Activated naive CD4-positive, alpha-beta T cell treated with Interleukin-2 at 50 U/mL for 16 hours (primary cell): ENCODE results near the gene NDOR1.

ENCODE experiments used
- DNase-seq: peaks from one replicate; pipeline ENCODE4 v3.0.0-alpha.2; 2020

Gene NDOR1

GRCh38 chr9:137199411-137200121, 5.9 kb upstream of the NDOR1 start:
- no peak for DNase-seq

DNA sequence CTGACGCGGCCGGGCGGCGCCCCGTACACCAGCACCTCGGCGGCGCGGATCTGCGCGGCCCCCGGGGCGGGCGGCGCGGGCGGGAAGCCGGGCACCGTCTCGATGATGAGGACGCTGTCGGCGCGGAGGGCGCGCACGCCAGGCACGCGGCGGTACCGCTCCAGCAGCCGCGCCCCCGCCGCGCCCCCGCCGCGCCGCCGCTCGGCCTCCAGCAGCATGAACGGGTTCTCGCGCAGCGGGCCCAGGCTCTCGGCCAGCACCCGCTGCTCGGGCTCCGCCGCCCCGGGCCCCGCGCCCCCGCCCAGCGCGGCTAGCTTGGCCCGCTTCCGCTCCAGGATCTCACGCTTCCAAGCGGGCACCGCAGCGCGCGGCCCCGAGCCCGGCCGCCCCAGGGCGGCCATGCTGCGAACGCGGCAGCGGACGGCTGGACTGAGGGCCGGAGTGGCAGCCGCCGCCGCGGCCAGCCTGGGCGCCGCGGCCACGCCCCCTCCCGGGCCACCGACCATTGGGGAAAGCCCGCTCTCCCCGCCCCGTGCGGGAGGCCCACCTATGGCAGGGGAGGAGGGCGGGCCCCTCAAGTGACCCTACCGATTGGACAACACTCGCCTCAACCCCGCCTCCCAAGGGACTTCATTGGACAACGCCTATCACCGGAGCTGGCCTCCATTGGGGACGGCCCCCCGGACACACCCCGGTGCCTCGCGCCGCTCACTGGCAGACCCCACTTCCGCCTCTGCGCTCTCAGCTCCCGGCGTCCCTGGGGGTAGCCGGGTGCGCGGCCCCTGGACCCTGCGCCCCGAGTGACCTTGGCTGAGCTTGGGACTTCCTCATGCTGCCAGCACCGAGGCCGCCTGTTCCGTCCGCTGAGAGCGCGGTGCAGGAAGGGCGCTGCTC, 4.9 kb upstream of the NDOR1 start, which contains the start of gene TPRN:
TSS of gene TPRN (minus strand) at position 431 of the 894 bp plus-strand sequence. CDS start at position 401, 30 bp downstream.
- DNase-seq = peak; percentile 99

DNA sequence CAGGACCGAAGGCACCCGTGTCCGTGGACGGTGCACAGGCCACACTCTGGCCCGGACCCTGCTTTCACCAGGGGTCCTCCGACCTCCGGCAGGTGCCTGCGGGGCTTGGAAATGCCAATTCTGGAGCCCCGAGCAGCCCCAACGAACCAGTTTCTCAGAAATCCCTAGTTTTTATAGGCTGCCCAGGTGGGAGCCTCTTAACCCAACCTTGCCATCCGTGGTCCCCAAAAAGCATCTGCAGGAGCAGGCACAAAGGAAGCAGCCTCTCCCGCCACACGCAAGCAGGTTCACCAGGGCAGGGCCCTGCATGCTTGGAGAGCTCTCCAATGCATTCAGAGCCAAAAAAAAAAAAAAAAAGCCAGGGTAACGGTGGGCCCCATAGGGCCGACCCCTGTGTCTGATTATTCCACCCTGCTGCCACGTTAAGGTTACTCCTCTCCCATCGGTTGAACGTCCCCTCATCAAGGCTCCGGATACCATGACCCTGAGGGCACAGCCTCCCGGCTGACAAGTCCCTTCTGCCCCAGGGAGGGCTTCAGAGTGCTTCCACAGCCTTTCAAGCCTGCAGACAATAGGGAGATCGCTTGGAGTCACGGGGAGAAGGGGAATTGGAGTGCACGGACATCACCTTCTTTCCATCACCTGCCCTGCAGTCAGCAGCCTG, 4.2 kb upstream of the NDOR1 start:
- no peak for DNase-seq

DNA sequence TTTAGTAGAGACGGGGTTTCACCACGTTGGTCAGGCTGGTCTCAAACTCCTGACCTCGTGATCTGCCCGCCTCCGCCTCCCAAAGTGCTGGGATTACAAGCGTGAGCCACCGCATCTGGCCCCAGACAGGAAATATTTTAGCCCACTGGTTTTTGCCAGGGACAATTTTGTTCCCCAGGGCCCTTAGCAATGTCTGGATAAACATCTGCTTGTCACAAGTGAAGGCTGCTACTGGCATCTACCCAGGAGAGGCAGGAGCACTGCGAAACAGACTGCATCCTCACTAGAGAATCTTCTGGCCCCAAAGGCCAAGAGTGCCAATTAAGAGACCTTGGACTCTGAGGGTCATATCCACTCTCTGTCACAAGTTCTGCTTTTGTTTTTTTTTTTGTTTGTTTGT, 2.5 kb upstream of the NDOR1 start:
- DNase-seq = no peak

GRCh38 chr9:137204731-137205125, 772 bp upstream of the NDOR1 start:
- DNase-seq = no peak

GRCh38 chr9:137206602-137207001, 1.1 kb downstream of the NDOR1 start:
- no peak for DNase-seq

DNA sequence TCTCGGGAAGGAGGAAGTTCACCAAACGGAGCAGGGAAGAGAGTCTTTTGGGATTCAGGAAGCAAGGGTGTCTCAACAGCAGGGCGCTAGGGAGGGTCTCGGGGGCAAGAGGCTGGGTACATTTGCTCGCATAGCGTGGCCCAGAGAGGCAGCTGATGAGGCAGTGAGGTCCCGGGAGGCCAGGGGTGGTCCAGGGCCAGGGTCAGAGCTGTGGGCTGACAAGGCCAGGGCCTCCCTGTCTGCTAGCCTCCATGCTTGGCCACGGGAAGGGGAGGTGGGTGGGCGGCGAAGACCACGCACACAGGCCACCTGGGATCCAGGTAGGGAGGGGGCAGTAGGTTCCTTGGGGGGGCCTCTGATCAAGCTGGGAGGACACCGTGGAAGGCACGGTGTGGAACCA, 6.0 kb downstream of the NDOR1 start:
- no peak for DNase-seq

DNA sequence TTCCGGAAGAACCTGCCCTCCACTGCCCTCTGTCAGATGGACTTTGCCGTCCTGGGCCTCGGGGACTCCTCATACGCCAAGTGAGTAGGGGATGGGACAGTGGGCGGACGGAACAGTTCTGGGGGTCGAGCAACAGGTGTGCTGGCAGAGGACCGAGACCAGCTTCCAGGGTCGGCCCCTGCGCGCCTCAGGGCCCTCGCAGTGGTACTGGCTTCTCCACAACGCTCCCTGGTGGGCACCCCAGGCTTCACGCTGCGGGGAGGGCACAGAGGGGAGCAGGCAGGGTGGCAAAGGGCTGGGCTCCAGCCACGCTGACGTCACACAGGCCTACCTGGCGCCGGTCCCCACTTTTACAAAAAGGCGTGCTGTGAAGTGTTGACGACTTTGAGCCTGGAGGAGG, 7.0 kb downstream of the NDOR1 start:
- DNase-seq = no peak

DNA sequence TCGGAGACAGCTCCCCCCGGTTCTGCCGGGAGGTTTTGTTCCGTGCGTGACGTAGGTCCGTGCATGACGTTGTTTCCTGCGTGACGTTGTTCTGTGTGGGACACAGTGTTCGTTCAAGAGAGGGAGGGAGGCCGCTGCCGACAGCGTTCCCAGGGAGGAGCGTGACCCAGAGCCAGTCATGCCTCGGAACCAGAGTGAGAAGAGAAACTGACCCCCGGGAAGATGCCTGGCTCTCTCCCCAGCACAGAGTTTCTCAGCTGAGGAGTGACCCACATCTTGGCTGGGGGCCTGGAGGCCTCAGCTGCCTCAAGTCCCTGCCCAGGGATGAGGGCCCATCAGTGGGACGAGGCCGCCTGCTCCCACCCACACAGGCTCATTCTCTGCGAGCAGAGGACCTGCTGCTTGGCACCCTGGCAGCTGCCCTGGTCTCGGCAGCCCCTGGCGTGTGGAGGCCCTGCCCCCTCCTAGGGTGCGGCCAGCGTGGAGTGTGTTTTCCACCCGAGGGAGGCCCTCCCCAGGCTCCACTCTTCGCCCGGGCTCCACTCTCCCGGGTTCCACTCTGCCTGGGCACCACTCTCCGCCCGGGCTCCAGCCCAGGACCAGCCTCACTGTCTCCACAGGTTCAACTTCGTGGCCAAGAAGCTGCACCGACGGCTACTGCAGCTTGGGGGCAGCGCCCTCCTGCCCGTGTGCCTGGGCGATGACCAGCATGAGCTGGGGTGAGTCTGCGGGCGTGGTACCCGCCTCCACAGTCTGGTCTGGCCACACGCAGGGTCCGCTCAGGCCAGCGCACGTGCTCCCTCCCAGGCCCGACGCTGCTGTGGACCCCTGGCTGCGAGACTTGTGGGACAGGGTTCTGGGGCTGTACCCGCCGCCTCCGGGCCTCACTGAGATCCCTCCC, 7.9 kb downstream of the NDOR1 start:
- no peak for DNase-seq

GRCh38 chr9:137214620-137215019, 9.1 kb downstream of the NDOR1 start:
- no peak for DNase-seq

DNA sequence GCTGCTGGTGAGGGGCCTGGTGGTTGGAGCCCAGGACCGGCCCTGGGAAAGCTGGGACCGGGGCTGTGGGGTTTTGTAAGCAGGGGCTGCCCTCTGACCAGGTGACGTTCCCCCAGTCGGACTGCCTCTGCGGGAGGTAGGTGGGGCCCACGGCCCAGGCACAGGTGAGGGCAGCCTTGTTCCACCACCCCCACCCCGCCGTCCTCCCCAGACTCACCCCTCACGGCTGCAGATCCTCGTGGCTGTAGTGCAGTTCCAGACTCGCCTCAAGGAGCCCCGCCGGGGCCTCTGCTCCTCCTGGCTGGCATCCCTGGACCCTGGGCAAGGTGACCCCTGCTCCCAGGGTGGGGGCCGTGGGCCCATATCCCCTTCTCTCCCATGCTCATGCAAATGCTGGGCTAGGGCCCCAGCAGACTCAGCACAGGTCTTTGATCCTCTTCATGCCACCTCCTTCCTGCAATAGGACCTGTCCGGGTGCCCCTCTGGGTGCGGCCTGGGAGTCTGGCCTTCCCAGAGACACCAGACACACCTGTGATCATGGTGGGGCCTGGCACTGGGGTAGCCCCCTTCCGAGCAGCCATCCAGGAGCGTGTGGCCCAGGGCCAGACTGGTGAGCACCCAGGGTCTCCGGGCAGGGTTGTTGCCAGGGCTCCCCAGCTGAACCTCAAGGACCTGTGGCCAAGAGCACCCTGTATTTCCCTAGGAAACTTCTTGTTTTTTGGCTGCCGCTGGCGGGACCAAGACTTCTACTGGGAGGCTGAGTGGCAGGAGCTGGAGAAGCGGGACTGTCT, 9.9 kb downstream of the NDOR1 start:
- DNase-seq = no peak

DNA sequence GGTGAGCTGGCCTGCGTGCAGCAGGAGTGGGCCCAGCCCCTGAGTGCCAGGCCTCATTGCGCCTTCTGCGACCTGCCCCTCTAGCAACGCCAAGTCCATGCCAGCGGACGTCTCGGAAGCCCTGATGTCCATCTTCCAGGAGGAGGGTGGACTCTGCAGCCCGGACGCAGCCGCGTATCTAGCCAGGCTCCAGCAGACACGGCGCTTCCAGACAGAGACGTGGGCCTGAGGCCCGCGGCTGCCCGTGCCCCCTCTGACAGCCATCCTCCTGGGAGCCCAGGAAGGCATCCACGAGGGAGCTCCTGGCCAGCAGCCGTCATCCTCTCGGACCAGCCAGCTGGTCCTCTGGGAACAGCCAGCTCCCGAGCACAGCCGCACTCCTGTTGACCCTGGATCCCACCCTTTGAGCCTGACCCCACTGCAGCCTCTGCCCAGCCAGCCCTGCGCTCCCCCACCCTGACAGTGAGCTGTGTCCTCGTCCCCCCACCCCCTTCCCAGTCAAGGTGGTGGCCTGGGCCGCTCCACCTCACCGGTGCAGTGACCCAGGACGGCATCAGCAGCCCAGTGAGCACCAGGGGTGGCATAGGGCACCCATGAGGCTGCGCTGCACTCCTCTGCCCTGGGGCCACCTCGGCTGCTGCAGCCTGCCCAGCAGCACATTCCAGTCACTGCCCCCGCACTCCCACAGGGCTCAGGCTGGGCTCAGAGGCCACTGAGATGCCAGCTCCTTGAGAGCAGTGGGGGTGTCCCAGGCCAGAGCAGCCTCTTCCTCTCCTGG, 10.9 kb downstream of the NDOR1 start:
- DNase-seq = no peak

DNA sequence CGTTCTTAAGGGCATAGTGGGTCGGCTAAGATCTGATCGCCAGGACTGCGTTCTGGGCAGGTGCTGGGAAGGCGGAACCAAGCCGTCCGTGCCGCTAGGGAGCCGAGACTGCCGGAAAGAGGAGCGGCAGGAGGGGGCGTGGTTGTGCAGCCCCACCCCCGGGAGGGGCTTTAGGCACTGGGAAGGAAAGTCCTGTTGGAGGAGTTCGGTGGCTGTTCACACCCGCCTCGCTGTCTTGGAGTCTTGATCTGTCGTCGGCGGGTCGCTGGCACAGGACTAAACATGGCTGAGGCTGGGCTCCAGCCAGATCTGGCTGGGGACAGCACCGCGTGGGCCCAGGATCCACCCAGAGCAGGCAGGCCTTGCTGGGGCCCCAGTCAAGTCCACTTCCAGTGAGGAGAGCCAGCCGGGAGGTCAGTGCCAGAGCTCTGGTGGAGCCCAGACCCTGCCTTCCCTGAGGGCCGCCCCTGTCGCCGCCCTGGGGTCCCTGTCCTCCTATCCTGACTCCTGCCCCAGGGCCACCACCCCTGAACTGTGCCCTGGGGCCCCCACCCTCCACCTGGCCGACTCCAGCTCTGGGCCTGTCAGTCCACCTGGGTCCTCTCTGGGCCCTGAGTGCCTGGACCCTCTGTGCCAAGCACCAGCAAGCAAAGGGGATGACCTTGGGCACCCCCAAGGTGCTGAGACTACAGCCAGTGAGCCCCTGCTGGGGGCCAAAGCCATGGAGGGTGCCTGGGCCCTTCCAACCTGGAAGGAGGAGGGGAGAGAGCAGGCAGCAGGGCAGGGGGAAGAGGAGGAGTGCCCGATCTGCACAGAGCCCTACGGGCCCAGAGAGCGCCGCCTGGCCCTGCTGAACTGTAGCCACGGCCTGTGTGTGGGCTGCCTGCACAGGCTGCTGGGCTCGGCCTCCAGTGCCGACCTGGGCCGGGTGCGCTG, 12.0 kb downstream of the NDOR1 start:
- DNase-seq = no peak

DNA sequence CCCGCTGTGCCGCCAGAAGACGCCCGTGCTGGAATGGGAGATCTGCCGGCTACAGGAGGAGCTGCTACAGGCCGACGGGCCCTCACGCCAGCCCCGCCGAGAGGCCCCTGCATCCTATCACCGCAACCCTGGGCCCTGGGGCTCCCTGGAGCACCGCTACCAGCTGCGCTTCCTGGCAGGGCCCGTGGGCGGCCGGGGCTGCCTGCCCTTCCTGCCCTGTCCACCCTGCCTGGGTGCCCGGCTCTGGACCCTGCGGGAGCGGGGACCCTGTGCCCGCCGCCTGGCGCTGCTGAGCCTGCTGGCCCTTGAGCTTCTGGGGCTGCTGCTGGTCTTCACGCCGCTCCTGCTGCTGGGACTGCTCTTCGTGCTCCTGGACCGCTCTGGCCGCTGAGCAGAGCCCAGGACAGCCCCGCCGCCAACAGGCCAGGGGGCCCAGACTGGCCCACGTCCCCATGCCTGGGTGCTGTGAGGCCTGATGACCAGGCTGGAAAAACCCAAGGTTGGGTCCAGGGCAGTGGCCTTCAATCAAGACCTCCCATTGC, 12.8 kb downstream of the NDOR1 start:
- DNase-seq = no peak

GRCh38 chr9:137218754-137219271, 13.3 kb downstream of the NDOR1 start:
- no peak for DNase-seq

DNA sequence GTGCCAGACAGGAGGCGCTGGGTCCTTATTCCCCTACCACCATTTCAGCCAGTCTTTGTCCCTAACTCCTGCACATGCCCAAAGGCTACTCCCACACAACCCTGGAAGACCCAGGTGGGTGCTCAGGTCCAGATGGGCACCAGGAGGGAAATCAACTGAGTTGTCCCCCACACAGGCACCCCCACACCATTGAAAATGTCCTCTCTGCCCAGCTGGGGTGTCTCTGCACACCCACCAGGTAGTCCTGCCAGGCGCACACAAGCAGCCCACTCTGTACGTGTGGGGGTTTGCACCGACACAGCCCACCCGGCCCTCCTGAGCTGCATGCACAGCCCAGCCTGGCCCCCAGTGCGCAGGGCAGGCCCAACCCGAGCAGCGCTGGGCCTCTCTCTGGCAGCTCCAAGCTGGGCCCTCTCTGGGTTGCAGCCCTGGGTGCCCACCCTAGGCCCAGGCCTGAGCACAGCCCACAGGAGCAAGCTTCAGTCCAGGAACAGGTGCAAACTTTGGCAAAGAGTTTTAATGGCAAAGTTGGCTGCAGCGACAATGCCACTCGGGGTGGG, 14.3 kb downstream of the NDOR1 start:
- no peak for DNase-seq

DNA sequence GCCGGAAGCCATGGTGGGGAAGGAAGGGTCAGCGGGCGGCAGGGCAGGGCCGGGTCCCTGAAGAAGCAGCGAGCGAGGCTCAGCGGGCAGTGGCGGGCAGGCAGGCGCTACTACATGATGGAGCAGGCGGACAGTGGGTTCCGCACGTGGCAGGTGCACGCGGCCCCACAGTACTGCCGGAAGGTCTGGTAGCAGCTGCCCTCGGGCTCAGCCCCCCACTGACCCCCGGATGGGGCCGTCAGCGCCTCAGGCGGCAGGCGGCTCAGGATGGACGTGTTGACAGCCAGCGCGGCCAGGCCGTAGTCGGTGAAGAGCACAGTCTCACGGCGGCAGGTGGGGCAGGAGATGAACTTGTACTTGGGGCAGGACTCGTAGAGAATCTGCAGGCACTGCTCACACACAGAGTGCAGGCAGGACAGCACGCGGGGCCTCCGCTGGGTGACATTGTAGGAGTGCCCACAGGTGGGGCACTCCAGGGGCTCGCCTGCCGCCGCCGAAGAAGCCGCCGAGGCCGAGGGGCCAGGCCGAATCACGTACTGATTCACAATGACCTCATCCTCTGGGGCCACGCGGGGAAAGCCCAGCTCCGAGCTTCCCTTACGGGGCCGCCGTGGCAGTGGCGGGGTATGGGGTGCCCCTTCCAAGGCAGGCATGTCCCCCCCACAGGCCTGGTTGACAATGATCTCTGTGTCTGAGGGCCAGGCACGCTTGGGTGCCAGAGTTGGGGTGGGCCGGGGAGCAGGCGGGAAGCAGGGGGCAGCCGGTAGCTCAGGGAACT, 15.0 kb downstream of the NDOR1 start:
- DNase-seq = no peak

DNA sequence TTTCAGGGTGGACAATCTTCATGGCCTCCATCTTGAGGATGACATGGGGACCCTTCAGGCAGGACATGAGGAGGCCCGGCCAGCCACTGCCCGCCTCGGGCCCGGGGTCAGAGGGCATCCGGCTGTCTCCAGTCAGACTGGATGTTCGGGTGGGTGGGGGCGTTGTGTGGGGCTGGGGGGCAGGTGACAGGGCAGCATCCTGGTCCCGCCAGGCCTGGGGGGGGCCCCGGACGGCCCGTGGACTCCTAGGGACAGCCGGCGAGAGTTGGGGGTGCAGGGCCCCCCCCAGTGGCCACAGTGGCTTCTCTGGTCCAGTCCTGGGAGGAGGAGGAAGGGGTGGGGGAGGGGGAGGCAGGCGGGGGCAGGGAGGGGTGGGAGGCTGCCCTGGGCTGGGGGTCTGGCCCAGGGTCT, 15.6 kb downstream of the NDOR1 start:
- DNase-seq = no peak
